H9 (cell line): ENCODE results near the gene ALDH1L1. TPM values are rescaled to one million over a fixed set of nuclear protein-coding genes. Genes with fewer than 3 reads are reported as not detected.

Source experiments
- DNase-seq: peaks from one replicate; pipeline ENCODE4 v3.0.0-alpha.2; 2017
- H2AFZ ChIP-seq: one replicate; pipeline ENCODE4 v1.6.1; 2013; ENCODE audit warnings: mild to moderate bottlenecking, low read length, control low read depth, moderate library complexity
- H2AK5ac ChIP-seq: 2 replicates; pipeline ENCODE4 v1.6.1; 2013; ENCODE audit warnings: low read length, control low read depth, mixed read lengths; ENCODE audit not compliant: insufficient read length
- H2BK120ac ChIP-seq: one replicate; pipeline ENCODE4 v1.6.1; 2013; ENCODE audit warnings: low read depth, mild to moderate bottlenecking, low read length, control low read depth, inconsistent platforms; ENCODE audit not compliant: poor library complexity, severe bottlenecking
- H2BK12ac ChIP-seq: 2 replicates; pipeline ENCODE4 v1.6.1; 2013; ENCODE audit warnings: low read length, control low read depth, mixed read lengths, low read depth; ENCODE audit not compliant: insufficient read length
- H2BK15ac ChIP-seq: 2 replicates; pipeline ENCODE4 v1.6.1; 2013; ENCODE audit warnings: low read depth, low read length, control low read depth
- H2BK20ac ChIP-seq: one replicate; pipeline ENCODE4 v1.6.1; 2013; ENCODE audit warnings: low read depth, mild to moderate bottlenecking, low read length, control low read depth, inconsistent platforms; ENCODE audit not compliant: poor library complexity, severe bottlenecking
- H2BK5ac ChIP-seq: 2 replicates; pipeline ENCODE4 v1.6.1; 2013; ENCODE audit warnings: low read length, control low read depth, mixed read lengths; ENCODE audit not compliant: insufficient read length
- H3K14ac ChIP-seq: 2 replicates; pipeline ENCODE4 v1.6.1; 2013; ENCODE audit warnings: low read length, control low read depth; ENCODE audit not compliant: insufficient read depth
- H3K18ac ChIP-seq: 2 replicates; pipeline ENCODE4 v1.6.1; 2013; ENCODE audit warnings: low read depth, mild to moderate bottlenecking, mixed read lengths, low read length, control low read depth; ENCODE audit not compliant: insufficient read length
- H3K23ac ChIP-seq: 2 replicates; pipeline ENCODE4 v1.6.1; 2013; ENCODE audit warnings: low read length, control low read depth, mixed read lengths, low read depth; ENCODE audit not compliant: insufficient read length
- H3K23me2 ChIP-seq: 2 replicates; pipeline ENCODE4 v1.6.1; 2013; ENCODE audit warnings: low read depth, mild to moderate bottlenecking, mixed read lengths, low read length, control low read depth; ENCODE audit not compliant: insufficient read length, poor library complexity, severe bottlenecking
- H3K27ac ChIP-seq: 2 replicates; pipeline ENCODE4 v1.5.1; 2013; ENCODE audit warnings: low read length, control low read depth, mixed read lengths, low read depth; ENCODE audit not compliant: insufficient read length
- H3K27me3 ChIP-seq: 2 replicates; pipeline ENCODE4 v1.6.1; 2013; ENCODE audit warnings: low read length, control low read depth, inconsistent platforms; ENCODE audit not compliant: insufficient read depth
- H3K4ac ChIP-seq: 2 replicates; pipeline ENCODE4 v1.6.1; 2013; ENCODE audit warnings: low read depth, mild to moderate bottlenecking, control low read depth, inconsistent platforms, low read length, moderate library complexity
- H3K4me1 ChIP-seq: 2 replicates; pipeline ENCODE4 v1.6.1; 2013; ENCODE audit warnings: low read length, control low read depth, inconsistent platforms; ENCODE audit not compliant: insufficient read depth
- H3K4me2 ChIP-seq: 2 replicates; pipeline ENCODE4 v1.6.1; 2013; ENCODE audit warnings: low read length, control low read depth, mixed read lengths; ENCODE audit not compliant: insufficient read length, insufficient read depth
- H3K56ac ChIP-seq: 2 replicates; pipeline ENCODE4 v1.6.1; 2013; ENCODE audit warnings: low read depth, mild to moderate bottlenecking, mixed read lengths, low read length, control low read depth; ENCODE audit not compliant: insufficient read length
- H3K79me1 ChIP-seq: 2 replicates; pipeline ENCODE4 v1.6.1; 2013; ENCODE audit warnings: low read depth, mild to moderate bottlenecking, moderate library complexity, low read length, control low read depth, inconsistent platforms; ENCODE audit not compliant: insufficient read depth, poor library complexity, severe bottlenecking
- H3K79me2 ChIP-seq: 2 replicates; pipeline ENCODE4 v1.6.1; 2013; ENCODE audit warnings: low read length, control low read depth, inconsistent platforms; ENCODE audit not compliant: insufficient read depth
- H3K9ac ChIP-seq: 2 replicates; pipeline ENCODE4 v1.6.1; 2013; ENCODE audit warnings: low read length, control low read depth, mixed read lengths; ENCODE audit not compliant: insufficient read length; ENCODE audit errors: extremely low read depth
- H3K9me3 ChIP-seq: one replicate; pipeline ENCODE4 v1.6.1; 2013; ENCODE audit warnings: low read depth, low read length, inconsistent platforms; ENCODE audit not compliant: control insufficient read depth
- H3T11ph ChIP-seq: one replicate; pipeline ENCODE4 v1.6.1; 2013; ENCODE audit warnings: mild to moderate bottlenecking, low read length, control low read depth, inconsistent platforms
- H4K20me1 ChIP-seq: one replicate; pipeline ENCODE4 v1.6.1; 2013; ENCODE audit not compliant: control insufficient read depth, insufficient read length, insufficient read depth
- H4K5ac ChIP-seq: 2 replicates; pipeline ENCODE4 v1.6.1; 2013; ENCODE audit warnings: low read depth, mild to moderate bottlenecking, mixed read lengths, low read length, control low read depth; ENCODE audit not compliant: insufficient read length
- H4K8ac ChIP-seq: replicated peaks from 2 replicates; pipeline ENCODE4 v1.6.1; 2013; ENCODE audit warnings: low read length, control low read depth, mixed read lengths, low read depth; ENCODE audit not compliant: insufficient read length
- H4K91ac ChIP-seq: 2 replicates; pipeline ENCODE4 v1.6.1; 2013; ENCODE audit warnings: low read depth, mild to moderate bottlenecking, moderate library complexity, mixed read lengths, low read length, control low read depth; ENCODE audit not compliant: insufficient read length
- H3K27ac Mint-ChIP-seq, 3 experiments: 2 replicates in 2 of 3; 3 replicates in 1 of 3; pipeline ENCODE4 v1.8.0; 2020 to 2021; ENCODE audit warnings: mixed read lengths in 3 of 3, mild to moderate bottlenecking in 1 of 3, moderate library complexity in 1 of 3
- H3K27me3 Mint-ChIP-seq: 2 replicates; pipeline ENCODE4 v1.8.0; 2021; ENCODE audit warnings: low read depth, mild to moderate bottlenecking, moderate library complexity, mixed read lengths
- H3K36me3 Mint-ChIP-seq, 3 experiments: 2 replicates in 2 of 3; 3 replicates in 1 of 3; pipeline ENCODE4 v1.8.0; 2020 to 2021; ENCODE audit warnings: low read depth in 3 of 3, mixed read lengths in 3 of 3; ENCODE audit not compliant: insufficient read depth in 1 of 3
- H3K4me1 Mint-ChIP-seq, 2 experiments: 2 replicates each; pipeline ENCODE4 v1.8.0; 2020; ENCODE audit warnings: mixed read lengths in 2 of 2
- H3K4me3 Mint-ChIP-seq, 2 experiments: 2 replicates in 1 of 2; 3 replicates in 1 of 2; pipeline ENCODE4 v1.8.0; 2020 to 2021; ENCODE audit warnings: mild to moderate bottlenecking in 2 of 2, mixed read lengths in 2 of 2, moderate library complexity in 1 of 2
- H3K9me3 Mint-ChIP-seq, 2 experiments: 2 replicates in 1 of 2; 3 replicates in 1 of 2; pipeline ENCODE4 v1.8.0; 2020; ENCODE audit warnings: mild to moderate bottlenecking in 2 of 2, mixed read lengths in 2 of 2, moderate library complexity in 1 of 2
- WGBS: extraction: QIAGEN DNeasy Blood & Tissue Kit; methylation state at CpG from one replicate; pipeline ENCODE4 v1.1.7; 2013; ENCODE audit warnings: missing lambda C conversion rate, low lambda C conversion rate, mixed read lengths; ENCODE audit not compliant: insufficient read length; ENCODE audit errors: extremely low coverage; 5-methylcytosine and 5-hydroxymethylcytosine counted together
- total RNA-seq: library from RNA; stranded (reverse); gene quantifications from 2 replicates; pipeline ENCODE4 v1.2.1, GENCODE V29; 2021
- TF ChIP-seq, protein P1 (sequence below): fragments of 200-600 bp; sonication (generic); conservative IDR thresholded peaks from 3 replicates; pipeline ENCODE4 v1.8.0; 2021; ENCODE audit warnings: antibody characterized with exemption, mild to moderate bottlenecking

ALDH1L1 gene
- total RNA-seq, 1 experiment from 2014 or later = 0.90 TPM

GRCh38 chr3:126053949-126054569, 126.3 kb downstream of the ALDH1L1 start:
- Histone ChIP-seq H4K20me1 (no peaks in the 10 kb centered on the region), H3K4ac (no peak overlapping the region), H3K56ac (no peak overlapping the region), H3K79me2 (no peaks in the 10 kb centered on the region), H2BK15ac (no peak overlapping the region), H3K23me2 (no peaks in the 10 kb centered on the region), H4K91ac (no peak overlapping the region), H4K8ac (no peak overlapping the region), H2BK120ac (no peak overlapping the region), H2BK20ac (no peak overlapping the region), H3K79me1 (no peaks in the 10 kb centered on the region), H3T11ph (no peak overlapping the region), H3K4me1 (no peaks in the 10 kb centered on the region), H3K18ac (no peak overlapping the region), H2AFZ (no peak overlapping the region), H3K23ac (no peak overlapping the region), H2AK5ac (no peak overlapping the region), H2BK5ac (no peak overlapping the region), H2BK12ac (no peak overlapping the region), H3K4me2 (no peak overlapping the region), H3K9ac (no peak overlapping the region), H3K27ac (no peak overlapping the region), H4K5ac (no peak overlapping the region), H3K14ac (no peak overlapping the region), H3K27me3 (no peaks in the 10 kb centered on the region), H3K9me3 (no peaks in the 10 kb centered on the region)
- Mint-ChIP-seq H3K27me3 (no peaks in the 10 kb centered on the region), H3K4me1 (peaks cover 9 to 10% of the 10 kb centered on the region in 2 experiments), H3K4me3 (no peak overlapping the region), H3K27ac (peak overlapping the region in 1 of 3 experiments; percentile 0; a peak in 3 of 7 replicates), H3K9me3 (no peaks in the 10 kb centered on the region), H3K36me3 (peaks cover 0 to 13% (median 3%) of the 10 kb centered on the region in 3 experiments; a peak in 4 of 7 replicates)
- DNase-seq = no peak
- WGBS = no CpG with 5 or more reads among the region's 6 CpGs
- TF ChIP-seq, protein P1, sequence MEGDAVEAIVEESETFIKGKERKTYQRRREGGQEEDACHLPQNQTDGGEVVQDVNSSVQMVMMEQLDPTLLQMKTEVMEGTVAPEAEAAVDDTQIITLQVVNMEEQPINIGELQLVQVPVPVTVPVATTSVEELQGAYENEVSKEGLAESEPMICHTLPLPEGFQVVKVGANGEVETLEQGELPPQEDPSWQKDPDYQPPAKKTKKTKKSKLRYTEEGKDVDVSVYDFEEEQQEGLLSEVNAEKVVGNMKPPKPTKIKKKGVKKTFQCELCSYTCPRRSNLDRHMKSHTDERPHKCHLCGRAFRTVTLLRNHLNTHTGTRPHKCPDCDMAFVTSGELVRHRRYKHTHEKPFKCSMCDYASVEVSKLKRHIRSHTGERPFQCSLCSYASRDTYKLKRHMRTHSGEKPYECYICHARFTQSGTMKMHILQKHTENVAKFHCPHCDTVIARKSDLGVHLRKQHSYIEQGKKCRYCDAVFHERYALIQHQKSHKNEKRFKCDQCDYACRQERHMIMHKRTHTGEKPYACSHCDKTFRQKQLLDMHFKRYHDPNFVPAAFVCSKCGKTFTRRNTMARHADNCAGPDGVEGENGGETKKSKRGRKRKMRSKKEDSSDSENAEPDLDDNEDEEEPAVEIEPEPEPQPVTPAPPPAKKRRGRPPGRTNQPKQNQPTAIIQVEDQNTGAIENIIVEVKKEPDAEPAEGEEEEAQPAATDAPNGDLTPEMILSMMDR = no peak

Other genes starting within 250 kb of the ALDH1L1 start
- gene ROPN1B, start 211.4 kb downstream of the ALDH1L1 start, total RNA-seq = not detected in 2 replicates
- 35.5 and 37.3 TPM in 2 replicates for gene SLC41A3, start 96.5 kb downstream of the ALDH1L1 start, total RNA-seq
- 10.8 and 11.4 TPM in 2 replicates for gene KLF15, start 176.8 kb upstream of the ALDH1L1 start, total RNA-seq
- gene CFAP100, start 214.3 kb upstream of the ALDH1L1 start, total RNA-seq = 0.26 and 0.44 TPM in 2 replicates